ENCODE measurements around the gene PCK2.

PCK2 gene

DNA sequence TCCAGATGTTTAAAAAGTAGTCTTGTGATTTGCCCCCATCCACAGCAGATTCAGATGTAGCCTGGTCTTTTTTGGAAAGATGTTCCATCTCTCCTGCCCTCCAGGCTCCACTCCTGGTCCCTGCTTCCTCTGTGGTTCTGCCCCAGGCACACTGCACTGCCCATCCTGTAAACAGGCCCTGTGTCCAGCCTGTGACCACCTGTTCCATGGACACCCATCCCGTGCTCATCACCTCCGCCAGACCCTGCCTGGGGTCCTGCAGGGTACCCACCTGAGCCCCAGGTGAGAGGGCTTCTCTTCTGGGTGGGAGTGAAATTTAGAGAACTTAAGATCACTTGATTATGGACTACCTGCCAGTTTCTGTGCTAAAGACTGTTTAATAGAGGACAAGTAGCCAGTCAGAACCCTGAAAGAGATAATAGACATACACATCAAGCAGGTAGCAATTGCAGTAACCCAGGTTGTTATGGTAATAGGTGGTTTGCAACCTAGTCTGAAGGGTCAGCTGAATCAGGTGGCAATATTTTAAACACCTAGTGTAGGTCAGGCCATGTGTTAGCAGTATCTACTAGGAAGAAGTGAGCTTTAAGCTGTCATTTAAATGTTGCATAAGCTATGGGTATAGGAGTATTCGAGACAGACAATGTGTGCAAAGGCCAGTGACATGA, 55.3 kb downstream of the PCK2 start:
- no peak overlapping the region; the same call in 1 of the 2 replicates for H3K27ac ChIP-seq
- POLR2A ChIA-PET (ENCODE audit: low non-redundant PET): interaction anchor here (1.1 kb wide), 1 partner anchor 12 kb away, joined by 4 read pairs; the partner anchor contains the start of gene IRF9
- CTCF ChIA-PET: interaction anchor here (0.6 to 1.4 kb wide), 3 partner anchors 11 to 22 kb away, joined by 3 to 4 read pairs (median 4); partner anchors contain the start of gene IRF9
- TF ChIP-seq, protein P1, sequence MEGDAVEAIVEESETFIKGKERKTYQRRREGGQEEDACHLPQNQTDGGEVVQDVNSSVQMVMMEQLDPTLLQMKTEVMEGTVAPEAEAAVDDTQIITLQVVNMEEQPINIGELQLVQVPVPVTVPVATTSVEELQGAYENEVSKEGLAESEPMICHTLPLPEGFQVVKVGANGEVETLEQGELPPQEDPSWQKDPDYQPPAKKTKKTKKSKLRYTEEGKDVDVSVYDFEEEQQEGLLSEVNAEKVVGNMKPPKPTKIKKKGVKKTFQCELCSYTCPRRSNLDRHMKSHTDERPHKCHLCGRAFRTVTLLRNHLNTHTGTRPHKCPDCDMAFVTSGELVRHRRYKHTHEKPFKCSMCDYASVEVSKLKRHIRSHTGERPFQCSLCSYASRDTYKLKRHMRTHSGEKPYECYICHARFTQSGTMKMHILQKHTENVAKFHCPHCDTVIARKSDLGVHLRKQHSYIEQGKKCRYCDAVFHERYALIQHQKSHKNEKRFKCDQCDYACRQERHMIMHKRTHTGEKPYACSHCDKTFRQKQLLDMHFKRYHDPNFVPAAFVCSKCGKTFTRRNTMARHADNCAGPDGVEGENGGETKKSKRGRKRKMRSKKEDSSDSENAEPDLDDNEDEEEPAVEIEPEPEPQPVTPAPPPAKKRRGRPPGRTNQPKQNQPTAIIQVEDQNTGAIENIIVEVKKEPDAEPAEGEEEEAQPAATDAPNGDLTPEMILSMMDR (conservative IDR thresholded peaks at IDR 0.05; ENCODE audit: low read depth): no peak
- no peak for DNase-seq (ENCODE audit: low spot score)

DNA sequence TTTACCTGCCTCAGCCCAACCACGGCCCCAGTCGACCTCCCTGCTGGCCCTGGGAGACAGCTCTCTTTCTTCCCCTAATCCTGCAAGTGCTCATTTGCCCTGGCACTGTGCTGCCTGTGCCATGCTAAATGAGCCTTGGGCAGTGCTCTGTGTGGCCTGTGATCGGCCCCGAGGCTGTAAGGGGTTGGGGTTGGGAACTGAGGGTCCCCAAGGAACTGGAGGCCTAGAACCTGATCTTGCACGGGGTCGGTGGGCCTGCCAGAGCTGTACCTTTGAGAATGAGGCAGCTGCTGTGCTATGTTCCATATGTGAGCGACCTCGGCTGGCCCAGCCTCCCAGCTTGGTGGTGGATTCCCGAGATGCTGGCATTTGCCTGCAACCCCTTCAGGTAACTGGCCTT, 56.0 kb downstream of the PCK2 start:
- POLR2A ChIA-PET (ENCODE audit: low non-redundant PET): interaction anchor here (1.1 kb wide), 1 partner anchor 11 kb away, joined by 4 read pairs; the partner anchor contains the start of gene IRF9
- H3K27ac ChIP-seq: peak overlapping the region; percentile 28; the same call in 1 of the 2 replicates
- DNase-seq (ENCODE audit: low spot score): no peak
- CTCF ChIA-PET: interaction anchor here (0.6 to 1.4 kb wide), 2 partner anchors 12 to 23 kb away, joined by 3 to 4 read pairs; partner anchors contain the start of gene IRF9
- TF ChIP-seq, protein P1 (conservative IDR thresholded peaks at IDR 0.05; ENCODE audit: low read depth): no peak

DNA sequence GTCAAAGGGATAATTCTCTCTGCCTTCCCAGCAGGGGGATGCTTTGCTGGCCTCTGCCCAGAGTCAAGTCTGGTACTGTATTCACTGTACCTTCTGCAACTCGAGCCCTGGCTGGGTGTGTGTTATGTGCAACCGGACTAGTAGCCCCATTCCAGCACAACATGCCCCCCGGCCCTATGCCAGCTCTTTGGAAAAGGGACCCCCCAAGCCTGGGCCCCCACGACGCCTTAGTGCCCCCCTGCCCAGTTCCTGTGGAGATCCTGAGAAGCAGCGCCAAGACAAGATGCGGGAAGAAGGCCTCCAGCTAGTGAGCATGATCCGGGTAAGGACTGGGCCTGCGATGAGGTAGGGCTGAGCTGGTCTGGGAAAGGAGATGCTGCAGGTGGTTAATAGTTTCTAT, 56.5 kb downstream of the PCK2 start:
- TF ChIP-seq, protein P1 (conservative IDR thresholded peaks at IDR 0.05; ENCODE audit: low read depth): no peak
- H3K27ac ChIP-seq: peak overlapping the region; percentile 28; the same call in 1 of the 2 replicates
- ChIA-PET POLR2A (ENCODE audit: low non-redundant PET) (no interaction called here), CTCF (interaction anchor here (1.4 to 1.9 kb wide), 2 partner anchors 10 to 11 kb away, joined by 4 to 9 read pairs; partner anchors contain the start of gene IRF9)
- no peak for DNase-seq (ENCODE audit: low spot score)

DNA sequence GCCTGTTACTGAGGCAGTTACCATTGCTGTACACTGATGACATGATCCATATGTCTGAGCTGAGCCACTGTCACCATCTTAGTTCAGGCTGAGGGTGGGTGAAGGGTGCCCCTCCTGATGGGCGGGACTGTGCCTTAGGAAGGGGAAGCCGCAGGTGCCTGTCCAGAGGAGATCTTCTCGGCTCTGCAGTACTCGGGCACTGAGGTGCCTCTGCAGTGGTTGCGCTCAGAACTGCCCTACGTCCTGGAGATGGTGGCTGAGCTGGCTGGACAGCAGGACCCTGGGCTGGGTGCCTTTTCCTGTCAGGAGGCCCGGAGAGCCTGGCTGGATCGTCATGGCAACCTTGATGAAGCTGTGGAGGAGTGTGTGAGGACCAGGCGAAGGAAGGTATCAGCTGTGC, 56.9 kb downstream of the PCK2 start:
- CTCF ChIA-PET: interaction anchor here (1.9 kb wide), 1 partner anchor 10 kb away, joined by 9 read pairs; the partner anchor contains the start of gene IRF9
- H3K27ac ChIP-seq: peak overlapping the region; percentile 28; the same call in 1 of the 2 replicates
- TF ChIP-seq, protein P1 (conservative IDR thresholded peaks at IDR 0.05; ENCODE audit: low read depth): no peak
- POLR2A ChIA-PET (ENCODE audit: low non-redundant PET): no interaction called here
- DNase-seq (ENCODE audit: low spot score): no peak

DNA sequence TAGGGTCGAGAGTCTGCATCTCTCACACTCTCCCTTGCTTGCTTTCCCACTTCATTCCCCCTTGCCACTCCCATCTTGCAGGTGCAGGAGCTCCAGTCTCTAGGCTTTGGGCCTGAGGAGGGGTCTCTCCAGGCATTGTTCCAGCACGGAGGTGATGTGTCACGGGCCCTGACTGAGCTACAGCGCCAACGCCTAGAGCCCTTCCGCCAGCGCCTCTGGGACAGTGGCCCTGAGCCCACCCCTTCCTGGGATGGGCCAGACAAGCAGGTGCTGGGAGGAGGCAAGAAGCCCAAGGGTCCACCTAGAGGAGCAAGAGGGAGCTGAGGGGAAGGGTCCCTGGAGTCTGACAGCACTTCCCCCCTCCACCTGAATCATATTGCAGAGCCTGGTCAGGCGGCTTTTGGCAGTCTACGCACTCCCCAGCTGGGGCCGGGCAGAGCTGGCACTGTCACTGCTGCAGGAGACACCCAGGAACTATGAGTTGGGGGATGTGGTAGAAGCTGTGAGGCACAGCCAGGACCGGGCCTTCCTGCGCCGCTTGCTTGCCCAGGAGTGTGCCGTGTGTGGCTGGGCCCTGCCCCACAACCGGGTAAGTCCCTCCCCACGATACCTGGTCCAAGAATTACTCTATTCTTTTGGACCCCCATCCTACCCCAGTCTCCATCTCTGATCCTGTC, 57.4 kb downstream of the PCK2 start:
- TF ChIP-seq, protein P1 (conservative IDR thresholded peaks at IDR 0.05; ENCODE audit: low read depth): no peak
- peak overlapping the region; percentile 28; the same call in 1 of the 2 replicates for H3K27ac ChIP-seq
- ChIA-PET POLR2A (ENCODE audit: low non-redundant PET) (no interaction called here), CTCF (interaction anchor here (0.6 to 1.9 kb wide), 2 partner anchors 9 to 22 kb away, joined by 3 to 9 read pairs; partner anchors contain the start of gene IRF9)
- no peak for DNase-seq (ENCODE audit: low spot score)
